SIG-M5 (cell line): ENCODE results near the gene GDF15.
"Not testable (repeated sequence)": the region's sequence is repeated elsewhere in the genome, so short reads cannot be mapped to it uniquely, and the experiment has no call there.

Source experiments
- DNase-seq: peaks from one replicate; lab custom pipeline; 2025; lab: John Stamatoyannopoulos, UW

Gene GDF15

GRCh38 chr19:18364277-18364825 is 21.6 kb upstream of the GDF15 start:
- not testable (repeated sequence) for DNase-seq

GRCh38 chr19:18364826-18365528 is 21.0 kb upstream of the GDF15 start:
- DNase-seq = no peak

- no peak for DNase-seq
Measured at GRCh38 chr19:18366021-18366435, 19.9 kb upstream of the GDF15 start.

GRCh38 chr19:18368504-18369222 is 17.3 kb upstream of the GDF15 start:
- no peak for DNase-seq

- DNase-seq = no peak
Measured at GRCh38 chr19:18373407-18373891, 12.5 kb upstream of the GDF15 start.

- DNase-seq = no peak
Measured at GRCh38 chr19:18373892-18374629, 11.9 kb upstream of the GDF15 start.

GRCh38 chr19:18377026-18377425 is 8.9 kb upstream of the GDF15 start:
- DNase-seq = no peak

- no peak for DNase-seq
Measured at GRCh38 chr19:18379803-18380747, 5.9 kb upstream of the GDF15 start.

- DNase-seq = no peak
Measured at GRCh38 chr19:18380843-18381242, 5.1 kb upstream of the GDF15 start.

- not testable (repeated sequence) for DNase-seq
Measured at GRCh38 chr19:18383622-18384021, 2.3 kb upstream of the GDF15 start.

- no peak for DNase-seq
Measured at GRCh38 chr19:18384775-18385174, 1.2 kb upstream of the GDF15 start.

- no peak for DNase-seq
Measured at GRCh38 chr19:18385359-18385674, 641 bp upstream of the GDF15 start.

- DNase-seq = no peak
Measured at GRCh38 chr19:18386543-18387271, 749 bp downstream of the GDF15 start.

- no peak for DNase-seq
Measured at GRCh38 chr19:18388100-18388959, 2.4 kb downstream of the GDF15 start.

GRCh38 chr19:18388960-18389725 is 3.2 kb downstream of the GDF15 start:
- no peak for DNase-seq

- DNase-seq = no peak
Measured at GRCh38 chr19:18389726-18390064, 3.7 kb downstream of the GDF15 start.

GRCh38 chr19:18390065-18390907 is 4.3 kb downstream of the GDF15 start:
- no peak for DNase-seq

GRCh38 chr19:18391509-18392075 is 5.6 kb downstream of the GDF15 start:
- no peak for DNase-seq
